Mammary epithelial cell (primary cell): ENCODE results near the gene PLA2G6.

ENCODE experiments used
- CTCF ChIP-seq, 2 donors: IDR thresholded peaks in 1 of 2; conservative IDR thresholded peaks in 1 of 2; 2 replicates each; pipeline ENCODE4 v1.5.1; 2011 to 2012; ENCODE audit warnings: inconsistent platforms in 2 of 2, low read length in 2 of 2, mild to moderate bottlenecking in 2 of 2, control low read depth in 1 of 2, low read depth in 1 of 2; ENCODE audit not compliant: insufficient read depth in 1 of 2; ENCODE audit errors: extremely low read depth in 1 of 2
- EZH2 ChIP-seq: IDR thresholded peaks from 2 replicates; pipeline ENCODE4 v1.6.1; 2012; ENCODE audit warnings: low read length, inconsistent platforms, borderline replicate concordance

DNA sequence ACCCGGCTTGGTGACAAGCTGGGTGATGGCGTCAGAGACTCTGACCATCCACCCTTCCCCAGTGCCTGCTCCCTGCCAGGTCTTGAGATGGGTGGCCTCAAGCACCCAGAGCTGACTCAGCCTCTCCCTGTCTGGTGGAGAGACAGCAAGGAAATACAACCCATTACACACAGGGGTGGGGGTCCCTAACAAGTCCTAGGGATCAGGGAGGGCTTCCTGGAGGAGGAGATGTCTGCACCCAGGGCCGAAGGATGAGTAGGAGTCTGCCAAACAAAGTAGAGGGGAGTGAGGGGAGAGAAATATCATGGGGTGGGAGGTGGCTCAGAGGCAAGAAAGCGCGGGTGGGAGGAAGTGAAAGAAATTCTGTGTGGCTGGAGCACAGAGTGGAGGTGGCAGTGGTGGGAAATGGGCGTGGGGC is 26.9 kb upstream of the PLA2G6 start:
- TF ChIP-seq CTCF (conservative IDR thresholded peaks at IDR 0.05 in 1 of 2, IDR thresholded peaks at IDR 0.05 in 1 of 2; ENCODE audit: extremely low read depth in 1 of 2, insufficient read depth in 1 of 2, low read depth in 1 of 2, low read length in 2 of 2) (no peak), EZH2 (no peak)
